ENCODE results near the gene RCOR2. TPM values are rescaled to one million over a fixed set of nuclear protein-coding genes. Genes with fewer than 3 reads are reported as not detected.

The RCOR2 gene
- total RNA-seq, 1 experiment from 2014 or later, result 77.4 TPM

DNA sequence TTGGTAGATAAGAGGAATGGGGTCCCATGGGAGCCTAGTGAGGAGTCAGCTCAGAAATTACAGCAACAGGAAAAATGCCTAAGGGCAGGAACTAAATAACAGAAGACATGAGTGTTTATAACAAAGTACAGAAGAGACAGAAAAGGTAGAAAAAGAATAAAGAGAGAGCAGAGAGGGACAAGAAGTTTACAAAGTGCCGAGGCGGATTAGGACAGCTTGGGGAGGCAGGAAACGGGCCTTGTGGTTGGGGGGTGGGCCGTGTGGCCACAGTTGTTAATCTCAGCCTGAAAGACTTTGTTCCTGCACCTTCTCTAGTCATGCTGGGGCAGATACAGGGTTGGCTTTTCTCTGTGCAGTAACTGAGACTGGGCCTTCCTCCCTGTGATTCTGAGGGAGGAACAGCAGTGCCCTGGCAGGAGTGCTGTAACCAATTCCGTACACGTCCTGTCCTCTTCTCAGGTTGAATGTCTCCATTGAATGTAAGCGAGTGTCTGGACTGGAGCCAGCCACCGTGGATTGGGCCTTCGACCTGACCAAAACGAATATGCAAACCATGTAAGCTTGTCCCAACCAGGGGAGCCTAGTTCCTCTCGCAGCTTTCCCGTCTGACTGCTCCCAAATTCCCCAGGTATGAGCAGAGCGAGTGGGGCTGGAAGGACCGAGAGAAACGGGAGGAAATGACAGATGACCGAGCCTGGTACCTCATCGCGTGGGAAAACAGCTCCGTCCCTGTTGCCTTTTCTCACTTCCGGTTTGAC lies 35.0 kb upstream of the RCOR2 start (continued):
- TF ChIP-seq, protein P1, sequence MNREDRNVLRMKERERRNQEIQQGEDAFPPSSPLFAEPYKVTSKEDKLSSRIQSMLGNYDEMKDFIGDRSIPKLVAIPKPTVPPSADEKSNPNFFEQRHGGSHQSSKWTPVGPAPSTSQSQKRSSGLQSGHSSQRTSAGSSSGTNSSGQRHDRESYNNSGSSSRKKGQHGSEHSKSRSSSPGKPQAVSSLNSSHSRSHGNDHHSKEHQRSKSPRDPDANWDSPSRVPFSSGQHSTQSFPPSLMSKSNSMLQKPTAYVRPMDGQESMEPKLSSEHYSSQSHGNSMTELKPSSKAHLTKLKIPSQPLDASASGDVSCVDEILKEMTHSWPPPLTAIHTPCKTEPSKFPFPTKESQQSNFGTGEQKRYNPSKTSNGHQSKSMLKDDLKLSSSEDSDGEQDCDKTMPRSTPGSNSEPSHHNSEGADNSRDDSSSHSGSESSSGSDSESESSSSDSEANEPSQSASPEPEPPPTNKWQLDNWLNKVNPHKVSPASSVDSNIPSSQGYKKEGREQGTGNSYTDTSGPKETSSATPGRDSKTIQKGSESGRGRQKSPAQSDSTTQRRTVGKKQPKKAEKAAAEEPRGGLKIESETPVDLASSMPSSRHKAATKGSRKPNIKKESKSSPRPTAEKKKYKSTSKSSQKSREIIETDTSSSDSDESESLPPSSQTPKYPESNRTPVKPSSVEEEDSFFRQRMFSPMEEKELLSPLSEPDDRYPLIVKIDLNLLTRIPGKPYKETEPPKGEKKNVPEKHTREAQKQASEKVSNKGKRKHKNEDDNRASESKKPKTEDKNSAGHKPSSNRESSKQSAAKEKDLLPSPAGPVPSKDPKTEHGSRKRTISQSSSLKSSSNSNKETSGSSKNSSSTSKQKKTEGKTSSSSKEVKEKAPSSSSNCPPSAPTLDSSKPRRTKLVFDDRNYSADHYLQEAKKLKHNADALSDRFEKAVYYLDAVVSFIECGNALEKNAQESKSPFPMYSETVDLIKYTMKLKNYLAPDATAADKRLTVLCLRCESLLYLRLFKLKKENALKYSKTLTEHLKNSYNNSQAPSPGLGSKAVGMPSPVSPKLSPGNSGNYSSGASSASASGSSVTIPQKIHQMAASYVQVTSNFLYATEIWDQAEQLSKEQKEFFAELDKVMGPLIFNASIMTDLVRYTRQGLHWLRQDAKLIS (CRISPR knock-in tag; IDR thresholded peaks at IDR 0.05; ENCODE audit: borderline replicate concordance), result no peak
- TF ChIP-seq SOX15 (CRISPR knock-in tag; IDR thresholded peaks at IDR 0.05) (no peak), GRHL2 (CRISPR knock-in tag; IDR thresholded peaks at IDR 0.05; ENCODE audit: insufficient replicate concordance, severe bottlenecking) (no peak), JUN (CRISPR knock-in tag; IDR thresholded peaks at IDR 0.05) (no peak), ZNF416 (CRISPR knock-in tag; IDR thresholded peaks at IDR 0.05) (no peak)

DNA sequence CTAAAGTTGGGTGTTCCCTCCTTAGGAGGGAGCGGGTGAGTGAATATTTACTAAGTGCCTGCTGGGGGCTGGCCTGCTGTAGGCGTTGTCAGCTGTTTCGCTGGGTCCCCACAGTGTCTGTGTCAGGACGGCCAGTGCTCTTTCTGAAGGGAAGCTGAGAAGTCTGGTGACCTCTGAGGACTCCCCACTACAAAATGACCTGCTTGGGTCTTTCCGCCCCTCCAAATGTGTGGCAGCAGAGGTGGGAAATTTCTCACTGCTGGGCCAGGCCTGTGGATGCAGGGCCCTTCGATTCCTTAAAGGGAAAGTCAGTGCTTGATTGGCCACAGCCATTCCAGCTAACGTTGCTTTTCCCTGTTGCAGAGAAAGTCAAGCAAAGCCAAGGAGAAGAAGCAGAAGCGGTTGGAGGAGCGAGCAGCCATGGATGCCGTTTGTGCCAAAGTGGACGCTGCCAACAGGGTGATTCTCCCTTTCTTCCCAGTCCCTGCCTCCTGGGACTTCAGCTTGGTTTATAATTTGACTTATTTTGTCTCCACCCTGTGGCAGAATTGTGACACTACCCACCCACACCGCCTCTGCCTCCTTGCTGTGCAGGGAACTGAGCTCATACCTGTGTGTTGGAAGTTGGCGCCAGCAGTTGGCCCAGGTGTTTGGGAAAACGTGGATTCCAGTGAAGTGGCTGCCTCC lies 28.7 kb upstream of the RCOR2 start:
- H3K9me3 Mint-ChIP-seq, result no peaks in the 10 kb centered on the region
- TF ChIP-seq, protein P2, sequence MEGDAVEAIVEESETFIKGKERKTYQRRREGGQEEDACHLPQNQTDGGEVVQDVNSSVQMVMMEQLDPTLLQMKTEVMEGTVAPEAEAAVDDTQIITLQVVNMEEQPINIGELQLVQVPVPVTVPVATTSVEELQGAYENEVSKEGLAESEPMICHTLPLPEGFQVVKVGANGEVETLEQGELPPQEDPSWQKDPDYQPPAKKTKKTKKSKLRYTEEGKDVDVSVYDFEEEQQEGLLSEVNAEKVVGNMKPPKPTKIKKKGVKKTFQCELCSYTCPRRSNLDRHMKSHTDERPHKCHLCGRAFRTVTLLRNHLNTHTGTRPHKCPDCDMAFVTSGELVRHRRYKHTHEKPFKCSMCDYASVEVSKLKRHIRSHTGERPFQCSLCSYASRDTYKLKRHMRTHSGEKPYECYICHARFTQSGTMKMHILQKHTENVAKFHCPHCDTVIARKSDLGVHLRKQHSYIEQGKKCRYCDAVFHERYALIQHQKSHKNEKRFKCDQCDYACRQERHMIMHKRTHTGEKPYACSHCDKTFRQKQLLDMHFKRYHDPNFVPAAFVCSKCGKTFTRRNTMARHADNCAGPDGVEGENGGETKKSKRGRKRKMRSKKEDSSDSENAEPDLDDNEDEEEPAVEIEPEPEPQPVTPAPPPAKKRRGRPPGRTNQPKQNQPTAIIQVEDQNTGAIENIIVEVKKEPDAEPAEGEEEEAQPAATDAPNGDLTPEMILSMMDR (IDR thresholded peaks at IDR 0.05), result peak; percentile 41
- TF ChIP-seq, protein P3, sequence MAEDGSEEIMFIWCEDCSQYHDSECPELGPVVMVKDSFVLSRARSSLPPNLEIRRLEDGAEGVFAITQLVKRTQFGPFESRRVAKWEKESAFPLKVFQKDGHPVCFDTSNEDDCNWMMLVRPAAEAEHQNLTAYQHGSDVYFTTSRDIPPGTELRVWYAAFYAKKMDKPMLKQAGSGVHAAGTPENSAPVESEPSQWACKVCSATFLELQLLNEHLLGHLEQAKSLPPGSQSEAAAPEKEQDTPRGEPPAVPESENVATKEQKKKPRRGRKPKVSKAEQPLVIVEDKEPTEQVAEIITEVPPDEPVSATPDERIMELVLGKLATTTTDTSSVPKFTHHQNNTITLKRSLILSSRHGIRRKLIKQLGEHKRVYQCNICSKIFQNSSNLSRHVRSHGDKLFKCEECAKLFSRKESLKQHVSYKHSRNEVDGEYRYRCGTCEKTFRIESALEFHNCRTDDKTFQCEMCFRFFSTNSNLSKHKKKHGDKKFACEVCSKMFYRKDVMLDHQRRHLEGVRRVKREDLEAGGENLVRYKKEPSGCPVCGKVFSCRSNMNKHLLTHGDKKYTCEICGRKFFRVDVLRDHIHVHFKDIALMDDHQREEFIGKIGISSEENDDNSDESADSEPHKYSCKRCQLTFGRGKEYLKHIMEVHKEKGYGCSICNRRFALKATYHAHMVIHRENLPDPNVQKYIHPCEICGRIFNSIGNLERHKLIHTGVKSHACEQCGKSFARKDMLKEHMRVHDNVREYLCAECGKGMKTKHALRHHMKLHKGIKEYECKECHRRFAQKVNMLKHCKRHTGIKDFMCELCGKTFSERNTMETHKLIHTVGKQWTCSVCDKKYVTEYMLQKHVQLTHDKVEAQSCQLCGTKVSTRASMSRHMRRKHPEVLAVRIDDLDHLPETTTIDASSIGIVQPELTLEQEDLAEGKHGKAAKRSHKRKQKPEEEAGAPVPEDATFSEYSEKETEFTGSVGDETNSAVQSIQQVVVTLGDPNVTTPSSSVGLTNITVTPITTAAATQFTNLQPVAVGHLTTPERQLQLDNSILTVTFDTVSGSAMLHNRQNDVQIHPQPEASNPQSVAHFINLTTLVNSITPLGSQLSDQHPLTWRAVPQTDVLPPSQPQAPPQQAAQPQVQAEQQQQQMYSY (CRISPR knock-in tag; IDR thresholded peaks at IDR 0.05), result 0 out of 2 replicates have a peak, but pooled peaks have one; percentile 42
- no peak for TF ChIP-seq ZNF396 (CRISPR knock-in tag; IDR thresholded peaks at IDR 0.05; ENCODE audit: borderline replicate concordance)
- TF ChIP-seq ETV6 (CRISPR knock-in tag; IDR thresholded peaks at IDR 0.05), result 0 out of 2 replicates have a peak, but pooled peaks have one; percentile 22
- TF ChIP-seq, protein P4, sequence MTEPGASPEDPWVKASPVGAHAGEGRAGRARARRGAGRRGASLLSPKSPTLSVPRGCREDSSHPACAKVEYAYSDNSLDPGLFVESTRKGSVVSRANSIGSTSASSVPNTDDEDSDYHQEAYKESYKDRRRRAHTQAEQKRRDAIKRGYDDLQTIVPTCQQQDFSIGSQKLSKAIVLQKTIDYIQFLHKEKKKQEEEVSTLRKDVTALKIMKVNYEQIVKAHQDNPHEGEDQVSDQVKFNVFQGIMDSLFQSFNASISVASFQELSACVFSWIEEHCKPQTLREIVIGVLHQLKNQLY (CRISPR knock-in tag; IDR thresholded peaks at IDR 0.05), result no peak
- TF ChIP-seq, protein P5, sequence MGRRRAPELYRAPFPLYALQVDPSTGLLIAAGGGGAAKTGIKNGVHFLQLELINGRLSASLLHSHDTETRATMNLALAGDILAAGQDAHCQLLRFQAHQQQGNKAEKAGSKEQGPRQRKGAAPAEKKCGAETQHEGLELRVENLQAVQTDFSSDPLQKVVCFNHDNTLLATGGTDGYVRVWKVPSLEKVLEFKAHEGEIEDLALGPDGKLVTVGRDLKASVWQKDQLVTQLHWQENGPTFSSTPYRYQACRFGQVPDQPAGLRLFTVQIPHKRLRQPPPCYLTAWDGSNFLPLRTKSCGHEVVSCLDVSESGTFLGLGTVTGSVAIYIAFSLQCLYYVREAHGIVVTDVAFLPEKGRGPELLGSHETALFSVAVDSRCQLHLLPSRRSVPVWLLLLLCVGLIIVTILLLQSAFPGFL (CRISPR knock-in tag; IDR thresholded peaks at IDR 0.05; ENCODE audit: borderline replicate concordance), result no peak
- TF ChIP-seq TCF7 (CRISPR knock-in tag; IDR thresholded peaks at IDR 0.05; ENCODE audit: low read depth), result no peak
- TF ChIP-seq NFE2L1 (CRISPR knock-in tag; IDR thresholded peaks at IDR 0.05), result no peak
- POLR2A ChIA-PET, result interaction anchor here (0.6 to 2.8 kb wide), 2 partner anchors 27 to 99 kb away, joined by 3 to 24 read pairs; partner anchors contain the start of gene RCOR2
- H3K27ac Mint-ChIP-seq, result peak overlapping the region; percentile 80
- ATAC-seq (peak; percentile 95), DNase-seq (ENCODE audit: low spot score) (peak; percentile 68)
- no peak overlapping the region for H3K4me3 Mint-ChIP-seq
- H3K36me3 Mint-ChIP-seq, result peaks cover 22% of the 10 kb centered on the region
- no peaks in the 10 kb centered on the region for H3K27me3 Mint-ChIP-seq (ENCODE audit: low read depth)
- CTCF ChIA-PET, result interaction anchor here (0.6 to 3.4 kb wide), 44 partner anchors 9 to 397 kb away, joined by 3 to 57 read pairs (median 5); partner anchors contain the start of genes COX8A, MARK2, RCOR2 and STIP1
- peaks cover 4% of the 10 kb centered on the region; the same call in 1 of the 2 replicates for H3K4me1 Mint-ChIP-seq
